ENCODE data around the gene B4GALT5. TPM values are rescaled to one million over a fixed set of nuclear protein-coding genes. Genes with fewer than 3 reads are reported as not detected.

The B4GALT5 gene
- total and polyA plus RNA-seq, 2 donors (not counting 1 experiment from before 2014, with no cell fraction given): 21.0 to 28.0 TPM

DNA sequence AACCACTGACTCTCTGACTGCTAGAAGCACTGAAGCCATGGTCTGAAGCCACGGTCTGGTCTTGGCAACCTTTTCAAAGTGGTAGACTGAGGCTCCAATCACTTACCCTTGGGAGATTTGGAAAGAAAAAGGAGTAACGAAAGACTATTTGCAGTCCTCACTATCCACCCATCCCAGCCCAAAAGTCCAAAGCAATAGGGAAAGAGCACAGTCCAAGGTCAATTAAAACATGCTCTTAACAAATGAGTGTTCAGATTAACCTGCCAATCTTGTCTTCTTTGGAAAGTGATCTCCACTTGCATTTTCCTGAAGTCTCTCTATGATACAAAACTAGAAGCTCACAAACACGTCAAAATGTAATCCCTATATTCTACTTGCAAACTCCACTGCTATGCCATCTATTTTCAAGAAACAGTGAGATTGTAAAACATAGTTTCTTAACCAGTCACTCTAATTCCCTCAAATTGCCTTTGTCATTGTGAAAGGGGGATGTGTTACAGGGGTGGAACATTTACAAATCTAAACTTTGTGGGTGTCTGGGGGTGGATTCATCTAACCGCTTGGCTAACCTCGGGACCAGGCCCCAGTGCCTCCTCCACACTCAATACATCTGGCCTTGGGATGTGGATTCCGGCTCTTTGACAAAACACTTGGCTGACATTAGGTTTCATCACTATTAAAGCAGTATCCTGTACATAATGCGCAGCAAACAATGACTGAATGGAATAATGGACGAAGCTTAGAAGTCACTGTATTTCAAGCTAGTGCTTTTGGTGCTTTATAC lies 56.4 kb downstream of the B4GALT5 start:
- TF ChIP-seq, protein P1, sequence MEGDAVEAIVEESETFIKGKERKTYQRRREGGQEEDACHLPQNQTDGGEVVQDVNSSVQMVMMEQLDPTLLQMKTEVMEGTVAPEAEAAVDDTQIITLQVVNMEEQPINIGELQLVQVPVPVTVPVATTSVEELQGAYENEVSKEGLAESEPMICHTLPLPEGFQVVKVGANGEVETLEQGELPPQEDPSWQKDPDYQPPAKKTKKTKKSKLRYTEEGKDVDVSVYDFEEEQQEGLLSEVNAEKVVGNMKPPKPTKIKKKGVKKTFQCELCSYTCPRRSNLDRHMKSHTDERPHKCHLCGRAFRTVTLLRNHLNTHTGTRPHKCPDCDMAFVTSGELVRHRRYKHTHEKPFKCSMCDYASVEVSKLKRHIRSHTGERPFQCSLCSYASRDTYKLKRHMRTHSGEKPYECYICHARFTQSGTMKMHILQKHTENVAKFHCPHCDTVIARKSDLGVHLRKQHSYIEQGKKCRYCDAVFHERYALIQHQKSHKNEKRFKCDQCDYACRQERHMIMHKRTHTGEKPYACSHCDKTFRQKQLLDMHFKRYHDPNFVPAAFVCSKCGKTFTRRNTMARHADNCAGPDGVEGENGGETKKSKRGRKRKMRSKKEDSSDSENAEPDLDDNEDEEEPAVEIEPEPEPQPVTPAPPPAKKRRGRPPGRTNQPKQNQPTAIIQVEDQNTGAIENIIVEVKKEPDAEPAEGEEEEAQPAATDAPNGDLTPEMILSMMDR (conservative IDR thresholded peaks at IDR 0.05 in 1 of 2, IDR thresholded peaks at IDR 0.05 in 1 of 2; ENCODE audit: low read depth in 1 of 2, low read length in 2 of 2): no peak
- TF ChIP-seq EZH2 (IDR thresholded peaks at IDR 0.05; ENCODE audit: low read length, missing control alignments): no peak
- Histone ChIP-seq H3K27me3 (ENCODE audit: control insufficient read depth, insufficient read depth, low read length) (no peaks in the 10 kb centered on the region), H3K79me2 (ENCODE audit: control insufficient read depth, insufficient read depth, low read length) (peaks cover 9% of the 10 kb centered on the region), H3K4me1 (ENCODE audit: control insufficient read depth, extremely low read depth, insufficient read depth, low read length) (no peaks in the 10 kb centered on the region), H3K9me3 (ENCODE audit: control insufficient read depth, insufficient read depth, low read depth, low read length) (no peaks in the 10 kb centered on the region), H3K9ac (ENCODE audit: insufficient read depth, low read length) (no peak overlapping the region), H3K36me3 (ENCODE audit: control insufficient read depth, insufficient read depth, low read length) (peaks cover 2% of the 10 kb centered on the region), H3K27ac (ENCODE audit: insufficient read depth, low read length) (no peak overlapping the region), H3K4me3 (replicated peaks in 1 of 4; ENCODE audit: control extremely low read depth in 1 of 4, insufficient read depth in 1 of 4, low read depth in 3 of 4, low read length in 4 of 4) (no peak overlapping the region), H2AFZ (ENCODE audit: low read length) (no peak overlapping the region), H3K4me2 (ENCODE audit: extremely low read depth, insufficient read depth, low read length) (peak overlapping the region; percentile 4), H4K20me1 (ENCODE audit: control insufficient read depth, extremely low read depth, insufficient read depth, low read length) (no peaks in the 10 kb centered on the region)
- peak; percentile 82 to 84 for DNase-seq (ENCODE audit: low read depth in 2 of 2)

DNA sequence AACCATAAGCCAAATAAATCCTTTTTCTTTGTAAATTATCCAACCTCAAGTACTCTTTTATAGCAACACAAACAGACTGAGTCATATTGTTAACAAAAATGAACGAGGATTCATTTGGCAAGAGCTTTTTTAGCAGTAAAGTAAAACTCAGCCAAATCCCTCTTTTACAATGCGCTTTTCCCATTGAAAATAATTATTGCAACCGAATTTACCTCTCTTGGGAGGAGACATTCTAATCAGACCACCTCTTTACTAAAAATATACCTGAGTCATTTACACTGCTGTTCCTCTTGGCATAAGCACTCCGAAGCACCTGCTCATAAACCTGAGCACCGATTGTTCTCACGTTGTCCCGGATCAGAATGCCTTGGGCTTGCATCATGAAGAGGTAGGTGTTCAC lies 57.4 kb downstream of the B4GALT5 start:
- peak; percentile 48 to 53 for DNase-seq (ENCODE audit: low read depth in 2 of 2)
- no peak overlapping the region for H3K27ac ChIP-seq (ENCODE audit: insufficient read depth, low read length)
- H3K4me1 ChIP-seq (ENCODE audit: control insufficient read depth, extremely low read depth, insufficient read depth, low read length): no peaks in the 10 kb centered on the region
- TF ChIP-seq, protein P1 (conservative IDR thresholded peaks at IDR 0.05 in 1 of 2, IDR thresholded peaks at IDR 0.05 in 1 of 2; ENCODE audit: low read depth in 1 of 2, low read length in 2 of 2): no peak
- no peak for TF ChIP-seq EZH2 (IDR thresholded peaks at IDR 0.05; ENCODE audit: low read length, missing control alignments)
- H3K9ac ChIP-seq (ENCODE audit: insufficient read depth, low read length): no peak overlapping the region
- H3K36me3 ChIP-seq (ENCODE audit: control insufficient read depth, insufficient read depth, low read length): peaks cover 2% of the 10 kb centered on the region
- H2AFZ ChIP-seq (ENCODE audit: low read length): no peak overlapping the region
- H4K20me1 ChIP-seq (ENCODE audit: control insufficient read depth, extremely low read depth, insufficient read depth, low read length): no peaks in the 10 kb centered on the region
- H3K4me3 ChIP-seq (replicated peaks in 1 of 4; ENCODE audit: control extremely low read depth in 1 of 4, insufficient read depth in 1 of 4, low read depth in 3 of 4, low read length in 4 of 4): no peak overlapping the region
- peaks cover 5% of the 10 kb centered on the region for H3K79me2 ChIP-seq (ENCODE audit: control insufficient read depth, insufficient read depth, low read length)
- H3K9me3 ChIP-seq (ENCODE audit: control insufficient read depth, insufficient read depth, low read depth, low read length): no peaks in the 10 kb centered on the region
- no peak overlapping the region for H3K4me2 ChIP-seq (ENCODE audit: extremely low read depth, insufficient read depth, low read length)
- H3K27me3 ChIP-seq (ENCODE audit: control insufficient read depth, insufficient read depth, low read length): no peaks in the 10 kb centered on the region

DNA sequence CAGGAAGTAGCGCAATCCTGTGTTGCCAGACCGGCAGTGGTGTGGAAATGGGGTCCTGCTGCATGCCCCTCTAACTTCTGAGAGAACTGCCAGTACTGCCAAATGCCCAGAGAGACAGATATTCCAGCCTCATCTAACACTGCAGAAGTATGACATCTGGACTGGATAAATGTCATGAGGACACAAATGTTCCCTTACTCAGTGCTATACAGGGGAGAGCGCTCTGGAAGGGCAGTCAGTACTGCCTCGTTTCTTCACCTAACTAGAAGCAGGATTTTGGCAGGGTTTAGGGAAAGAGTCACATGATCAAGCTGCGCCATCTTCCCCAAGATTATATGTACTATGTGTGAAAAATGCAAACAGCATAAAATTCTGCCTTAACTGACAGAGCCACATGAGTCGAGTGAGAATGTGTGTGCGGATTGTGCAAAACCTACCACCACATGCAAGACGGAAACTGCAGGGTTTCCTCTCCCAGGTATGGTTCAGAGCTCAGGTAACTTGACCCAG lies 59.7 kb downstream of the B4GALT5 start:
- Histone ChIP-seq H3K27ac (ENCODE audit: insufficient read depth, low read length) (no peak overlapping the region), H3K27me3 (ENCODE audit: control insufficient read depth, insufficient read depth, low read length) (no peaks in the 10 kb centered on the region), H3K4me3 (replicated peaks in 1 of 4; ENCODE audit: control extremely low read depth in 1 of 4, insufficient read depth in 1 of 4, low read depth in 3 of 4, low read length in 4 of 4) (no peak overlapping the region), H2AFZ (ENCODE audit: low read length) (no peak overlapping the region), H4K20me1 (ENCODE audit: control insufficient read depth, extremely low read depth, insufficient read depth, low read length) (no peaks in the 10 kb centered on the region), H3K9ac (ENCODE audit: insufficient read depth, low read length) (no peak overlapping the region), H3K79me2 (ENCODE audit: control insufficient read depth, insufficient read depth, low read length) (peaks cover under 1% of the 10 kb centered on the region), H3K36me3 (ENCODE audit: control insufficient read depth, insufficient read depth, low read length) (peaks cover 2% of the 10 kb centered on the region), H3K4me2 (ENCODE audit: extremely low read depth, insufficient read depth, low read length) (no peak overlapping the region), H3K4me1 (ENCODE audit: control insufficient read depth, extremely low read depth, insufficient read depth, low read length) (no peaks in the 10 kb centered on the region), H3K9me3 (ENCODE audit: control insufficient read depth, insufficient read depth, low read depth, low read length) (no peaks in the 10 kb centered on the region)
- TF ChIP-seq, protein P1 (conservative IDR thresholded peaks at IDR 0.05 in 1 of 2, IDR thresholded peaks at IDR 0.05 in 1 of 2; ENCODE audit: low read depth in 1 of 2, low read length in 2 of 2): no peak
- TF ChIP-seq EZH2 (IDR thresholded peaks at IDR 0.05; ENCODE audit: low read length, missing control alignments): no peak
- DNase-seq (ENCODE audit: low read depth in 2 of 2): no peak

Data from fibroblast of lung (primary cell).